MCF 10A (cell line): Measurements from ENCODE around the gene FOXN4. TPM values are rescaled to one million over a fixed set of nuclear protein-coding genes. Genes with fewer than 3 reads are reported as not detected.

Experiments
- BruUV-seq: library from RNA; stranded (reverse); fragments of 400-500 nt; replicated peaks from 2 replicates; lab custom pipeline; 2021; lab: Mats Ljungman, UMichigan
- CTCF ChIA-PET: fragments of 300-600 bp; sonication (Branson Sonifier 250); formaldehyde crosslinking; extraction: SDS; loops from one replicate; lab custom pipeline; 2021; ENCODE audit warnings: antibody characterized with exemption, inconsistent platforms; lab: Yijun Ruan, JAX
- POLR2A ChIA-PET: fragments of 300-600, 350-650 bp; sonication (Branson Sonifier 250); formaldehyde crosslinking; extraction: SDS; loops from one replicate; lab custom pipeline; 2020; ENCODE audit warnings: antibody characterized with exemption, inconsistent platforms; lab: Yijun Ruan, JAX
- DNase-seq: peaks from one replicate; pipeline ENCODE4 v3.0.0-alpha.2; 2018; ENCODE audit not compliant: unreplicated experiment
- H3K27ac Mint-ChIP-seq: one replicate; pipeline ENCODE4 v1.8.0; 2022; ENCODE audit warnings: mild to moderate bottlenecking, low read depth, mixed read lengths; ENCODE audit not compliant: unreplicated experiment
- H3K27me3 Mint-ChIP-seq: one replicate; pipeline ENCODE4 v1.8.0; 2022; ENCODE audit warnings: mixed read lengths; ENCODE audit not compliant: insufficient read depth, unreplicated experiment
- H3K36me3 Mint-ChIP-seq: one replicate; pipeline ENCODE4 v1.8.0; 2022; ENCODE audit warnings: mild to moderate bottlenecking, moderate library complexity, mixed read lengths; ENCODE audit not compliant: insufficient read depth, unreplicated experiment
- H3K4me1 Mint-ChIP-seq: one replicate; pipeline ENCODE4 v1.8.0; 2022; ENCODE audit warnings: mixed read lengths; ENCODE audit not compliant: insufficient read depth, unreplicated experiment
- H3K4me3 Mint-ChIP-seq: one replicate; pipeline ENCODE4 v1.8.0; 2022; ENCODE audit warnings: mild to moderate bottlenecking, moderate library complexity, mixed read lengths; ENCODE audit not compliant: unreplicated experiment
- H3K9me3 Mint-ChIP-seq: one replicate; pipeline ENCODE4 v1.8.0; 2022; ENCODE audit warnings: mixed read lengths; ENCODE audit not compliant: unreplicated experiment
- CTCF ChIP-seq: fragments of 200-600 bp; IDR thresholded peaks from one replicate; pipeline ENCODE4 v1.8.0; 2022; ENCODE audit warnings: antibody characterized with exemption, mild to moderate bottlenecking; ENCODE audit not compliant: unreplicated experiment
- intact Hi-C: fragments of 100-400 bp; cut with micrococcal nuclease; formaldehyde crosslinking; loops from 2 replicates; pipeline ENCODE4 v1.14.1; 2022
- total RNA-seq: library from RNA; stranded (reverse); gene quantifications from 2 replicates; pipeline ENCODE4 v1.2.3, GENCODE V29; 2022

Gene FOXN4
- total RNA-seq, 1 experiment from 2014 or later, result not detected

- Mint-ChIP-seq H3K36me3 (peaks cover 6% of the 10 kb centered on the region), H3K4me1 (no peaks in the 10 kb centered on the region), H3K9me3 (peaks cover 10% of the 10 kb centered on the region), H3K27me3 (no peaks in the 10 kb centered on the region), H3K27ac (no peak overlapping the region), H3K4me3 (no peak overlapping the region)
- TF ChIP-seq CTCF, result no peak
- BruUV-seq, result no TSS peak
- ChIA-PET CTCF (interaction anchor here (0.6 to 7.4 kb wide), 5 partner anchors 65 to 146 kb away, joined by 3 to 125 read pairs (median 4); no protein-coding TSS in a partner anchor), POLR2A (interaction anchor here (0.7 kb wide), 1 partner anchor 11 kb away, joined by 3 read pairs; no protein-coding TSS in a partner anchor)
- DNase-seq, result no peak
- intact Hi-C loops, result no loop called here
These were observed 50.2 kb downstream of the FOXN4 start for GRCh38 chr12:109258607-109259544.

- peaks cover 16% of the 10 kb centered on the region for H3K9me3 Mint-ChIP-seq
- intact Hi-C loops, result no loop called here
- DNase-seq, result no peak
These were observed 50.9 kb downstream of the FOXN4 start for GRCh38 chr12:109258201-109258600.

DNA sequence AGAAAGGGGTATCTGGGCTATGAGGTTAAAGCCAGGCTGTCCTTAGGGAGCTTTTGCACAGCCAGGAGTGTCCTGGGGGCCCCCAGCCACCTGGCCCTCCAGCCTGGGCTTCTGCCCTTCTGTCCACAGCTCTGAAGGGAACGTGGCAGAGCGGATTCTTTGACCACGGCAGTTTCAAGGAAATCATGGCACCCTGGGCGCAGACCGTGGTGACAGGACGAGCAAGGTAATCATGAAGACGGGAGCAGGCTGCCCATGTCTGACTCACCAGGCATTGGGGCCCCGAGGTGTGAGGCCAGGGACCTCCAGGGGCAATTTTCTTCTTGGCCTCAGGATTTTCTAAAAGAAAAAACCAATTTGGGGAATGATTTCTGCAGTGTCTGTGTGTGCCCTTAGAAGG is 53.1 kb downstream of the FOXN4 start:
- Mint-ChIP-seq H3K4me1 (no peaks in the 10 kb centered on the region), H3K27me3 (no peaks in the 10 kb centered on the region), H3K36me3 (peaks cover 6% of the 10 kb centered on the region), H3K27ac (no peak overlapping the region), H3K4me3 (no peak overlapping the region), H3K9me3 (peaks cover 20% of the 10 kb centered on the region)
- no peak for DNase-seq
- CTCF ChIA-PET, result interaction anchor here (0.7 to 2.5 kb wide), 5 partner anchors 7 to 144 kb away, joined by 3 to 22 read pairs (median 8); no protein-coding TSS in a partner anchor
- intact Hi-C loops, result no loop called here
- POLR2A ChIA-PET, result no interaction called here
- BruUV-seq, result no TSS peak
- no peak for TF ChIP-seq CTCF

More at GRCh38 chr12:109258201-109258600, 50.9 kb downstream of the FOXN4 start:
- ChIA-PET CTCF (interaction anchor here (0.6 to 1.0 kb wide), 3 partner anchors 144 to 163 kb away, joined by 3 to 5 read pairs (median 3); no protein-coding TSS in a partner anchor), POLR2A (interaction anchor here (0.7 kb wide), 1 partner anchor 10 kb away, joined by 3 read pairs; no protein-coding TSS in a partner anchor)
- Mint-ChIP-seq H3K4me3 (no peak overlapping the region), H3K27ac (no peak overlapping the region), H3K27me3 (no peaks in the 10 kb centered on the region), H3K4me1 (no peaks in the 10 kb centered on the region), H3K36me3 (peaks cover 6% of the 10 kb centered on the region)
- no peak for TF ChIP-seq CTCF
- BruUV-seq, result no TSS peak

DNA sequence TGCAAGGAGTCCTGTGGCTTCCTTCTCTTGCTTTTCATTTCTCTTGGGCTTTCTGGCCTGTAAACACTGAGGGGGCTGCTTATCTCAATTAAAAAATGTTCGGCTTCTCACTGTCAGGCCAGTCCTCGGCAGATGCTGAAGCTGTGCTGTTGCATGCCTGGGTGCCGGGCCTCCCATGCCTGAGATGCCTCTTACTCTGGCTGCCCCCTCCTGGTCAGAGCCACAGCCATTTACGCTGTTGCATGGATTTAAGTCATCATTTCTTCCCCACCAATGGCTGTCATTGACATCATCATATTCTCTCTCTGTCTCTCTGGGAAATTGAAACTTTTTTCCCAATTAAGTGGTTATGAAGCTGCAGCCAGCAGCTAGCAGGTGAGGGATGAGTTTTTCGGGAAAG is 53.7 kb downstream of the FOXN4 start:
- no peak overlapping the region for H3K4me3 Mint-ChIP-seq
- BruUV-seq, result no TSS peak
- H3K27ac Mint-ChIP-seq, result no peak overlapping the region
- ChIA-PET POLR2A (no interaction called here), CTCF (interaction anchor here (0.7 to 2.5 kb wide), 4 partner anchors 8 to 155 kb away, joined by 3 to 22 read pairs (median 7); no protein-coding TSS in a partner anchor)
- intact Hi-C loops, result loop anchor here (2.0 kb wide), 1 partner anchor 143 kb away; no protein-coding TSS in a partner anchor
- TF ChIP-seq CTCF, result no peak
- peaks cover 20% of the 10 kb centered on the region for H3K9me3 Mint-ChIP-seq
- peaks cover 6% of the 10 kb centered on the region for H3K36me3 Mint-ChIP-seq
- H3K4me1 Mint-ChIP-seq, result no peaks in the 10 kb centered on the region
- H3K27me3 Mint-ChIP-seq, result no peaks in the 10 kb centered on the region
- DNase-seq, result peak; percentile 38
